M059J (cell line): ENCODE measurements around the gene TAL1. TPM values are rescaled to one million over a fixed set of nuclear protein-coding genes. Genes with fewer than 3 reads are reported as not detected.

Experiments
- DNase-seq: peaks from one replicate; pipeline ENCODE4 v3.0.0-alpha.2; 2012; ENCODE audit warnings: low read depth
- total RNA-seq: library from RNA; depleted of rRNA; stranded (reverse); fragments of >200 nt; shearing (Covaris generic); gene quantifications from 2 replicates; pipeline ENCODE4 v1.2.3, GENCODE V29; 2014

Gene TAL1
- total RNA-seq, 1 experiment from 2014 or later, result not detected

GRCh38 chr1:47229886-47230691 is 1.9 kb downstream of the TAL1 start:
- no peak for DNase-seq

- no peak for DNase-seq
Measured at GRCh38 chr1:47229031-47229885, 2.8 kb downstream of the TAL1 start.

- DNase-seq, result no peak
Measured at GRCh38 chr1:47228644-47229030, 3.4 kb downstream of the TAL1 start.

- DNase-seq, result no peak
Measured at GRCh38 chr1:47227341-47228232, 4.4 kb downstream of the TAL1 start.

GRCh38 chr1:47226839-47227215 is 5.2 kb downstream of the TAL1 start:
- no peak for DNase-seq

- DNase-seq, result no peak
Measured at GRCh38 chr1:47226121-47226838, 5.7 kb downstream of the TAL1 start.

DNA sequence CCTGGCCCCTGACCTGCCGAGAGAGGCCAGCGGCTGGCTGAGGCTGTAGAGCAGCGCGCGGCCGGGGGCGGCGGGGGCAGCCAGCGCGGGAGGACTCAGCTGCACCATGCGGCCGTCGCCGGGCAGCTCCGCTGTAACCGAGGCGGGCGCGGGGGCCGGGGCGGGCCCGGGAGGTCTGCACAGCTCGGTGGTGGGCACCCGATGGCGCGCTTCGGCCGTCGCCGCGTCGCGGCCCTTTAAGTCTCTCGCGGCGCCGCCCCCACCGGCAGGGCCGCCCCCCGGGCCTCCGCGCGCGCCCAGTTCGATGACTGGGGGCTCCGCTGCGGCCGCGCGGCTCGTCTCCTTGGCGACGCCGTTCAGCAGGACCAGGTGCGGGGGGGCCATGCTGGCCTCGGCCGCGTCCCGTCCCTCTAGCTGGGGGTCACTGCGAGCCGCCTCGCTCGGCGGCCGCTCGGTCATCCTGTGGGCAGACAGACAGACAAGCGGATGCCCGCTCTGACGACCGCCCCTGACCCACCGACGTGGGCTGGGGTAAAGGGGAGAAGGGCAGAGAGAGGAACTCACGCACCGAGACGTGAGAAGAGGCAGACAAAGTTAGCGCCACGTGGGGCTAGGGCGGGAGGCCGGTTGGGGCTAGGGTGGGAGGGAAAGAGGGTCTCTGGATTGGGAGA is 6.5 kb downstream of the TAL1 start:
- no peak for DNase-seq

DNA sequence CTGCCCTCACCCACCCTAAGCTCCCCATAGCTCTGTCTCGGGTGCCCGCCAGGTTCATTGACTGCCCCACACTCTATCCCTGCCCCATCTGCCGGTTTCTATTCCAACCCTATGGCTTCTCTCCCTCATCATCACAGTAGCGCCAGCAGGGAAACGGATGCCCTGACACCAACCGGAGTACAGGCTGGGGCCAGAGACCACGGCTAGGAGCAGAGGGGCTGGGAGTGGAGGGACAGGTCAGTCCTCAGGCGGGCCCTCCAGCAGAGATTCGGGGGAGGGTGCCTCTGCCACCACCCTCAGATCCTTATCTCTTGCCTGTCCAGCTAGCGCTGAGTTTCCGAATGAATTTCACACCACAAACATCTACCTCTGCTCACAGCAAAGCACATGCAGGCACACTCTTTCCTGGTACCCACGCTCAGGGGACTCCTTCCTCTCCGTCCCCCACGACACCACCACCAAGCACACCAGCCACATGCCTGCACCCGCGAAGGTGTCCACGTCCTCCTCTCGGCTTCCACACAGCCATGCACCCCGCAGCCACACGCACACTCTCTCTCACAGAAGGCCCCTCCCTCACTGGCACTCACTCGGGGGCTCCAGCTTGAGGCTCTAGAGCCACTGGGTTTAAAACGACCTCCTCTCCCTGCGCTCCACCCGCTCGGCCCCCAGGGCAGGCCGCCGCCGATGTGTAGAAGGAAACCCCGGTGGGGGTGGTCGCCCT is 7.2 kb downstream of the TAL1 start:
- DNase-seq, result no peak

GRCh38 chr1:47223921-47224675 is 7.9 kb downstream of the TAL1 start:
- DNase-seq, result no peak

- no peak for DNase-seq
Measured at GRCh38 chr1:47223174-47223920, 8.7 kb downstream of the TAL1 start.

DNA sequence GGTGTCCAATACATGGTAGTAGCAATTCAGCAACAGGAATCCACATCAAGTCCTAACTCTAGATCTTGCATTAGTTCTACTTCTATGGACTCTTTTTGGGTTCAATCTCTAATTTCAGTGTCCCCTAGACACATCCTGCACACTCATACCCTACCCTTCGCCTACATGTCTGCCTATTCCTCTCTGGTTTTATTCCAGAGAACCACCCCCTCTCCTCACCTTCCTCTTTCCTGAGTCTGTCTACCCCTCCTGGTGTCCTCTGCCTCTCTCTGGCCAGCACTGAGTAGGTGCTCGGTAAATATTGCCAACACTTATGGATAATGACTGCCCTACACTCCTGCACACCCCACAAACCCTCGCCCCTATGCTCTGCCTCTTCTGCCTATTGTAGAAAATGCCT is 9.5 kb downstream of the TAL1 start:
- DNase-seq, result no peak

DNA sequence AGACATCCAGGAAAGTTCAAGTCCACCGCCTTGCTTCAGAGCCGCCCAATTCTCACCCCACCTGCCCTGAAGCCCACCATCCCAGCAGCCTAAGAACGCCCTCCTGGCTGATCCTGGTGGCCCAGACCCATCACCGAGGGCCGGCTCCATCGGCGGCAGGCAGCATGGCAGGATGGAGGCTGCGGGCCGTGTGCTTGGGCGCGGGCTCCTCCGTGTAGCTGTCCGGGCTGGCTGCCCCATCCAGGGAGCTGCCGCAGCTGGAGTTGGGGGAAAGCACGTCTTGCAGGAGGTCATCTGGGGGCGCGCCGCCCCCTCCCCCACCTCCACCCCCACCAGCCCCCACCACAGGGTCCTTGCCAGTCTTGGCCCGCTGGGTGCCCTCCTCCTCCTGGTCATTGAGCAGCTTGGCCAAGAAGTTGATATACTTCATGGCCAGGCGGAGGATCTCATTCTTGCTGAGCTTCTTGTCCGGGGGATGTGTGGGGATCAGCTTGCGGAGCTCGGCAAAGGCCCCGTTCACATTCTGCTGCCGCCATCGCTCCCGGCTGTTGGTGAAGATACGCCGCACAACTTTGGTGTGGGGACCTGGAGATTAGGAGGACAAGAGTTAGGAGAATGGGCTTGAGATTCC is 12.3 kb downstream of the TAL1 start:
- DNase-seq, result no peak

DNA sequence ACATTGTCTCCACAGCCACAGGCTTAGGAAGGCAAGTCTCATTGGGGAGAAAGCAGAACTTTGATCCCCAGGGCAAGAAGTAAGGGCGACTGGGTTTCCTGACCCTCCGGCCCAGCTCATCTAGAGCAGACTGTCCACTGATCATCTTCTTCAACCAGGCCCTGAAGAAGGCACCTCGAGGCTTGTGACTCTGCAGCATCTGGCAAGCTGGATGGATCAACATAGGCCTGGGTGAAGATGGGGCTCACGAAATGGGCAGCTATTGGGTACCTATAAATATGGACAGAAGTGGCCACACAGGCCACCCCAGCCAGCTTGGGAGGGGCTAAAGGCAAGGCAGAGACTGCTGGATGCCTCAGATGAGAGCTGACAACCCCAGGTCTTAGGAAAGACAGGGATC is 13.0 kb downstream of the TAL1 start:
- DNase-seq, result no peak

DNA sequence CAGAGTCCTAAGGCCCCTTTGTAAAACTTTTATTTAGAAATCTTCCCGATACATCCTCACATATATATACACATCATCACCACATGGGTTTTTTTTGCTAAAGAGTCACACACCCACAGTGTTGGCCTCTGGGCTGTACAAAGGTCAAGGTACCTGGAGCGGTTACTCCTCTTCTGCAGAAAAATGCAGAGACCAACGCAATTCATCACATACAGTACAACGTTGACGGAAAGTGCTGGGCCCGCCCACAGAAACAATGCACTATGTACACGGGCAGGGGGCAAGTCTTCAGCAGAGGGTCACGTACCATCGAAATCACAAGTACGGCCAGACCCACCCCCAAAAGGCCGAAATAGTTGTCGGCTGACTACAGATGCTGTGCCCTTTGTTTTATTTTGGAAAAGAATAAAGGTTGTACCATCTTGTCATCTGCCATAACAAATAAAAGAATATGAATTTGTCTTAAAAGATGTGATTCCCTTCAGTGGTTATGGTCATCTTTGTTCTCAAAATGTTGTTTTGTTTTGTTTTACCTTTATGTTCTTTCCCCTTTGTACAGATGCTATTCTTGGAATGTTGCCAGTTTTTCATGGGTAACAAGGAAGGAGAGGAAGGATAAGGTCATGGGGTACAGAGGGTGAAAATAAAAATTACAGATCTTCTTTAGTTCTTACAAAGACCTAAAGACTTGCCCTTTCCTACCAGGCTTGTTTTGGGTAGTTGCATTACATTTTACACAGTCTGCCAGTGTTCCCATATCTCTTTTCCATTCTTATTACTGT is 15.6 kb downstream of the TAL1 start:
- no peak for DNase-seq

DNA sequence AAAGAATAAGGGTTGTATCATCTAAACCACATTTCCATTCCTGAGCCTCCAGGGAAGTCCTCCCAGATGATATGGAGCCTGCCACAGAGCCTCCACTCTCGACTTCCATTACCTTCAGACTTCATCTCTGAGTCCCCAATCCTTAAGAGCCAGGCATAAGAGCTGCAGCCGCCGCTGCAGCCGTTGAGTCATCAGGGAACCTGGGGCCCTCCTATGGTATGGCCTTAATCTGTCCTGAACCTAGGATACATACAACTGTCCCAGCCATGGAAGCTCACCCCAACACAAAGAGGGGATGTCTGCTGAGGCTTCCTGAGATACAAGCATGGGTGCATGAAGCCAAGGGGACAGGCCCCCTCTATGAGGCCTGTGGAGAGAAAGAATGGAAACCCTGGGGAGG is 16.3 kb downstream of the TAL1 start:
- DNase-seq, result no peak

- DNase-seq, result no peak
Measured at GRCh38 chr1:47214549-47214948, 17.5 kb downstream of the TAL1 start.

- no peak for DNase-seq
Measured at GRCh38 chr1:47213230-47213963, 18.6 kb downstream of the TAL1 start.
